Astrocyte of the spinal cord (primary cell): ENCODE data around the gene ADAMTS12.

Source experiments
- DNase-seq: peaks from one replicate; pipeline ENCODE4 v3.0.0; 2011; ENCODE audit warnings: low read depth, low spot score
- H3K4me3 ChIP-seq: 2 replicates; pipeline ENCODE4 v1.5.1; 2011; ENCODE audit warnings: low read depth, mild to moderate bottlenecking, low read length, moderate library complexity
- in situ Hi-C: cut with HindIII; loops from 2 replicates; pipeline ENCODE4 v1.10.0; 2017; ENCODE audit warnings: low sequenced_read_pairs
- TF ChIP-seq, protein P1 (sequence below): IDR thresholded peaks from 2 replicates; pipeline ENCODE4 v1.5.1; 2012; ENCODE audit warnings: low read depth, mild to moderate bottlenecking, low read length, inconsistent platforms

Gene ADAMTS12

DNA sequence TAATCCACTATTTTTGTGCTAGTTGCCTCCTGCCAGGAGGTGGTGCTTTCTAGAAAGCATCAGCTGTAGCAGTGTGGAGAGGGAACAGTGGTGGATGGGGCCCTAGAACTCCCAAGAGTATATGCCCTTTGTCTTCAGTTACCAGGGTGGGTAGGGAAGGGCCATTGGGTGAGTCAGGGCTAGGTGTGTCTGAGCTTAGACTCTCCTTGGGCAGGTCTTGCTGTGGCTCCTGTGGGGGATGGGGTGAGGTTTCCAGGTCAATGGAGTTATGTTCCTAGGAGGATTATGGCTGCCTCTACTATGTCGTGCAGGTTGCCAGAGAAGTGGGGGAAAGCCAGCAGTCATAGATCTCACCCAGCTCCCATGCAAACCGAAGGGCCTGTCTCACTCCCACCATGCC lies 11.3 kb upstream of the ADAMTS12 start:
- no peak for DNase-seq
- in situ Hi-C loops = no loop called here
- TF ChIP-seq, protein P1, sequence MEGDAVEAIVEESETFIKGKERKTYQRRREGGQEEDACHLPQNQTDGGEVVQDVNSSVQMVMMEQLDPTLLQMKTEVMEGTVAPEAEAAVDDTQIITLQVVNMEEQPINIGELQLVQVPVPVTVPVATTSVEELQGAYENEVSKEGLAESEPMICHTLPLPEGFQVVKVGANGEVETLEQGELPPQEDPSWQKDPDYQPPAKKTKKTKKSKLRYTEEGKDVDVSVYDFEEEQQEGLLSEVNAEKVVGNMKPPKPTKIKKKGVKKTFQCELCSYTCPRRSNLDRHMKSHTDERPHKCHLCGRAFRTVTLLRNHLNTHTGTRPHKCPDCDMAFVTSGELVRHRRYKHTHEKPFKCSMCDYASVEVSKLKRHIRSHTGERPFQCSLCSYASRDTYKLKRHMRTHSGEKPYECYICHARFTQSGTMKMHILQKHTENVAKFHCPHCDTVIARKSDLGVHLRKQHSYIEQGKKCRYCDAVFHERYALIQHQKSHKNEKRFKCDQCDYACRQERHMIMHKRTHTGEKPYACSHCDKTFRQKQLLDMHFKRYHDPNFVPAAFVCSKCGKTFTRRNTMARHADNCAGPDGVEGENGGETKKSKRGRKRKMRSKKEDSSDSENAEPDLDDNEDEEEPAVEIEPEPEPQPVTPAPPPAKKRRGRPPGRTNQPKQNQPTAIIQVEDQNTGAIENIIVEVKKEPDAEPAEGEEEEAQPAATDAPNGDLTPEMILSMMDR = no peak
- H3K4me3 ChIP-seq = no peak overlapping the region

DNA sequence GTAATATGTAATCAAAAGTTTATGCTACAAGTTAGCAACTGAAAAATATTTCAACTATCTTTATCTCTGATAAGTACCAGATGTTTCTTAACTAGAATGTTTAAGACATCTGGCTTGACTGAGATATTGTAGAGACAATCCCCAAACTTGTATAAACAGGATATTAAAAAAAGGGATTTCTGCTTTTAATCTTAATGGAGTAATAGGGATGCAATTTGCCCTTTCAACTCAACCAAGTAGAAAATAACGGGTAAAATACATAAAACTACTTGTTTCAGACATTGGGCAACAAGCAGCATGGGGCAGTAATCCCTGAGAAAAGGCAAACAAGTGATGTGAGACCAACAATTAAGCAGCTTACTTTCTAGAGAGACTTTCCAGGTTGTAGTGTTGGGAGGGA lies 9.4 kb upstream of the ADAMTS12 start:
- DNase-seq = no peak
- no peak overlapping the region for H3K4me3 ChIP-seq
- TF ChIP-seq, protein P1 = no peak
- in situ Hi-C loops = no loop called here

DNA sequence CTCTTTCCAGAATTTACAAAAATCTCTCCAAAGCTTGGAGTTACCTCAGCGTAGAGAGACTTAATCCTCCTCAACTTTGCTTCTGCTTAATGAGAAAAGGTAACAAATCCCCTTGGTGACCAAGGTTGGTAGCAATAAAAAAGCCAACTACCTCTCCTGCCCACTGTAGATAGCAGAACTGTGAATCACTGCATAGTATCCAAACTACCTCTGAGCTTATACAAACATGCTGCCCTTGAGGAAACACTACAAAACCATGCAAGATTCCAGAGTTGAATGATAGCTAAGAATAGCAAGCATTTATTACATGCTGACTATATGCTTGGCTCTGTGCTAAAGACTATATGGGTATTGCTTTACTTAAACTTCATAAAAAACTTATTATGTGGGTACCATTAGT lies 2.8 kb upstream of the ADAMTS12 start:
- peak; percentile 69 for DNase-seq
- in situ Hi-C loops = no loop called here
- H3K4me3 ChIP-seq = no peak overlapping the region
- TF ChIP-seq, protein P1 = no peak

DNA sequence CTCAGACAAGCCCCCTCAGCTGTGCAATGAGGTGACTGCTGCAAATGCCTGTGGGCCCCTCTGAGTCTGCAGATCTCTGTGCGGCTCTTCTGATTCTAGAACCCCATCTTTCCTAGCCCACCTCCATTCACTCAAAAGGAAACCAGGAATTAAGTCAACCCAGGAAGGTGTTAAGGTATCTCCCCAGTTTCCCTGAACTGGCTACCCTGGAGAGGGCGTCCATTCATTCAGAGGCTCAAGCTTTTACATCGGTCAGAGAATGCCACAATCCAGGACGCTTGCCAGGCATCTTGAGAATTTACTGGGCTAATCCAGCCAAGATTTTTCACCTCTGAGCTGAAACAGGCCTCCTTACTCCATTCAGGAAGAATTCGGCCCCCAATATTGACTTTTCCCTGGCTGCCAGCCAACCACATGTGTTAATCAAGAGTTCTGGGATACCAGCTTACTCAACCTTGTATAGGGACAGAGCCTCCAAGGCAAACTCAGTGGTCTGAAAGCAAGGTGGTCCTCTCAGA lies 889 bp upstream of the ADAMTS12 start:
- in situ Hi-C loops = no loop called here
- TF ChIP-seq, protein P1 = no peak
- H3K4me3 ChIP-seq = peak overlapping the region; percentile 65
- DNase-seq = peak; percentile 95

DNA sequence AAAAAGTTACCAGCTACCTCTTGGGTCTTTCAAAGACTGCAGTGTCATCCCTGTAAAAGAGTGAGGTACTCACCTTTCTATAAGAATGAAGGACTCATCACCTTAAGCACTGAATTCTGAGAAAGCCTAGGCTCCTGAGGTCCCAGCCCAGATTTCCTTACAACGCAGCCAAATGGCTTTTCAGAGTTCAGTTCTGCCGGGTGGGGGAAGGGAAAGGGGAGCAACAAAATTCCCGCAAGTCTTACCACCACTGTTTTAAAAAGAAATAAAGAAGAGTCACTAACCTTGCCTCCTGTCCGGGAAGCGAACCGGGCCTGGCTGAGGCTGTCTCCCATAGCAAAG lies 373 bp downstream of the ADAMTS12 start:
- TF ChIP-seq, protein P1 = no peak
- DNase-seq = no peak
- H3K4me3 ChIP-seq = peak overlapping the region; percentile 65
- in situ Hi-C loops = no loop called here

DNA sequence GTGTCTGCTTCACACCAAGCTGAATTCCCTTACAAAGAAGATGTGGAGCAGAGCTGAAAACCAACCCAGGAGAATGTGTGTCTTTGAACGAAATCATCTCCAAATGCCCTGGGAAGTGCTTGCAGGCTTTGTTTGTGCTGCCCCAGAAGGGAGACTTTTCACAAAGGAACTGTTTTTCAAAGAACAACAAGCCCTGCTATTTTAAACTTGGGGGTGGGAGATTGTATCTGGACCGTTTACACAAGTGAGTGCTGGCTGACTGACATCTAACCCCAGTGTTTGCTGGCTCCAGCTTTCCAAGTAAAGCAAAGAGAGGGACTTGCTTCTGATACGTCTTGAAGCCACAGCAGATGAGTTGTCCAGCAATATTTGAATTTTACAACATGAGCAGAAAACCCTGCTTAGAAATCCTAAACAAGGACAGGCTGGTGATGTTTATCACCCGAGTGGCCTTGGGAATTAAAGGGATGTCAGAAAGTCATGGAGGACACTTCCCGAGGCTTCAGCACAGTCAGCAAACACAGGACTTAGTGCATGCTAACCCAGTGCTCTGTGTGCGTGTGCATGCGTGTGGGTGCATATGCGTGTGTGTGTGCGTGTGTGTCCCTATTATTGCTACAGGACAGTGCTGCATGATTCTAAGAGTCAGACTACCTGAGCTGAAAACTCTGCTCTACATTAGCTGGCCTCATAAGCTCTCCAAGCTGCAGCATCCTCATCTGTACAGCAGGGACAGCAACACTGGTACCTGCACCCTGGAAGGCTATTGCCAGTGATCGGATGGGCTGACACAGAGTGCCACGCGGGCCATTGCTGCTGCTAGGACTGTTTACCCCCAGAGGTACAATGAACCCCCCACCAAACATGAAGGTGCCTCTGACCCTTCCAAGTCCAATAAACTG lies 1.4 kb downstream of the ADAMTS12 start:
- in situ Hi-C loops = no loop called here
- DNase-seq = peak; percentile 56
- TF ChIP-seq, protein P1 = peak; percentile 53
- H3K4me3 ChIP-seq = peak overlapping the region; percentile 65
